ENCODE measurements around the gene KMT2A. TPM values are rescaled to one million over a fixed set of nuclear protein-coding genes. Genes with fewer than 3 reads are reported as not detected.
A peak's percentile ranks its signal among the peaks of the same experiment; 100 is the strongest.
"Not testable (repeated sequence)": the region's sequence is repeated elsewhere in the genome, so short reads cannot be mapped to it uniquely, and the experiment has no call there.

Gene KMT2A
- total RNA-seq, 1 experiment from 2014 or later = 33.2 TPM

GRCh38 chr11:118560806-118561205, 124.5 kb downstream of the KMT2A start:
- no peak overlapping the region for H3K27ac ChIP-seq

GRCh38 chr11:118565051-118565450, 128.8 kb downstream of the KMT2A start:
- Histone ChIP-seq H3K36me3 (no peaks in the 10 kb centered on the region), H3K4me1 (no peaks in the 10 kb centered on the region), H3K9me3 (replicated peaks) (no peaks in the 10 kb centered on the region), H3K4me3 (no peak overlapping the region), H3K27ac (no peak overlapping the region), H3K27me3 (no peaks in the 10 kb centered on the region)
- DNase-seq = no peak

More at GRCh38 chr11:118560806-118561205, 124.5 kb downstream of the KMT2A start:
- Histone ChIP-seq H3K9me3 (replicated peaks) (no peaks in the 10 kb centered on the region), H3K4me1 (no peaks in the 10 kb centered on the region), H3K27me3 (no peaks in the 10 kb centered on the region), H3K36me3 (no peaks in the 10 kb centered on the region), H3K4me3 (no peak overlapping the region)
- no peak for DNase-seq

- no peaks in the 10 kb centered on the region; the same call in 1 of the 2 replicates for H3K36me3 ChIP-seq
- no peak overlapping the region for H3K4me3 ChIP-seq
- H3K4me1 ChIP-seq = peaks cover 7% of the 10 kb centered on the region
- no peaks in the 10 kb centered on the region for H3K9me3 ChIP-seq (replicated peaks)
- H3K27ac ChIP-seq = no peak overlapping the region
- DNase-seq = no peak
- H3K27me3 ChIP-seq = no peaks in the 10 kb centered on the region
Measured at GRCh38 chr11:118569670-118570069, 133.4 kb downstream of the KMT2A start.

GRCh38 chr11:118570787-118571186, 134.5 kb downstream of the KMT2A start:
- Histone ChIP-seq H3K36me3 (no peaks in the 10 kb centered on the region; the same call in 1 of the 2 replicates), H3K4me3 (no peak overlapping the region), H3K4me1 (peaks cover 17% of the 10 kb centered on the region), H3K9me3 (replicated peaks) (no peaks in the 10 kb centered on the region), H3K27me3 (no peaks in the 10 kb centered on the region), H3K27ac (no peak overlapping the region)
- DNase-seq = no peak

- peak overlapping the region; percentile 100 for H3K4me3 ChIP-seq
- not testable (repeated sequence) for H3K27me3 ChIP-seq; H3K9me3 ChIP-seq (replicated peaks); H3K36me3 ChIP-seq
- H3K4me1 ChIP-seq = peaks cover 19% of the 10 kb centered on the region
- peak overlapping the region; percentile 94 for H3K27ac ChIP-seq
- peak; percentile 16 to 25 for DNase-seq
Measured at GRCh38 chr11:118571701-118572060, 135.4 kb downstream of the KMT2A start.

- Histone ChIP-seq H3K4me3 (peak within 1 kb of the TSS; percentile 100), H3K27me3 (no peaks in the 10 kb centered on the region), H3K9me3 (replicated peaks) (no peaks in the 10 kb centered on the region), H3K27ac (peak within 1 kb of the TSS; percentile 94), H3K36me3 (no peaks in the 10 kb centered on the region; the same call in 1 of the 2 replicates), H3K4me1 (peaks cover 19% of the 10 kb centered on the region)
- peak; percentile 75 to 82 for DNase-seq
Measured at GRCh38 chr11:118572061-118572980, 136.0 kb downstream of the KMT2A start, which contains the start of gene ARCN1. ARCN1 (plus strand) TSS chr11:118572409; CDS start chr11:118572548, 139 bp downstream.

GRCh38 chr11:118572981-118573550, 136.8 kb downstream of the KMT2A start:
- Histone ChIP-seq H3K27me3 (no peaks in the 10 kb centered on the region), H3K4me1 (peaks cover 19% of the 10 kb centered on the region), H3K4me3 (peak overlapping the region; percentile 100), H3K36me3 (no peaks in the 10 kb centered on the region; the same call in 1 of the 2 replicates), H3K27ac (peak overlapping the region; percentile 94), H3K9me3 (replicated peaks) (no peaks in the 10 kb centered on the region)
- DNase-seq = peak in 1 of 2 experiments; percentile 29

- Histone ChIP-seq H3K36me3 (no peaks in the 10 kb centered on the region; the same call in 1 of the 2 replicates), H3K27ac (peak overlapping the region; percentile 76), H3K9me3 (replicated peaks) (no peaks in the 10 kb centered on the region), H3K4me3 (no peak overlapping the region), H3K4me1 (peaks cover 19% of the 10 kb centered on the region), H3K27me3 (no peaks in the 10 kb centered on the region)
- DNase-seq = no peak
Measured at GRCh38 chr11:118574636-118575035, 138.3 kb downstream of the KMT2A start.

Other genes starting within 250 kb of the KMT2A start
- gene JAML, start 211.5 kb upstream of the KMT2A start, total RNA-seq (2014; rRNA removed; shearing (Covaris generic)) = not detected in 2 replicates
- 0.10 and 0.12 TPM in 2 replicates for gene MPZL3, start 184.1 kb upstream of the KMT2A start, total RNA-seq (2014; rRNA removed; shearing (Covaris generic))
- gene MPZL2, start 172.2 kb upstream of the KMT2A start, total RNA-seq (2014; rRNA removed; shearing (Covaris generic)) = not detected in 2 replicates
- gene CD3E, start 131.8 kb upstream of the KMT2A start, total RNA-seq (2014; rRNA removed; shearing (Covaris generic)) = not detected in 2 replicates
- not detected in 2 replicates for gene CD3D, start 93.8 kb upstream of the KMT2A start, total RNA-seq (2014; rRNA removed; shearing (Covaris generic))
- not detected in 2 replicates for gene CD3G, start 92.1 kb upstream of the KMT2A start, total RNA-seq (2014; rRNA removed; shearing (Covaris generic))
- 32.8 and 34.7 TPM in 2 replicates for gene UBE4A, start 76.9 kb upstream of the KMT2A start, total RNA-seq (2014; rRNA removed; shearing (Covaris generic))
- 165 and 191 TPM in 2 replicates for gene ATP5MG, start 34.9 kb upstream of the KMT2A start, total RNA-seq (2014; rRNA removed; shearing (Covaris generic))
- gene TTC36, start 91.0 kb downstream of the KMT2A start, total RNA-seq (2014; rRNA removed; shearing (Covaris generic)) = 0.47 TPM in 1 of 2 replicates, not detected in the other
- 8.5 and 8.7 TPM in 2 replicates for gene TMEM25, start 94.7 kb downstream of the KMT2A start, total RNA-seq (2014; rRNA removed; shearing (Covaris generic))
- gene IFT46, start 129.4 kb downstream of the KMT2A start, total RNA-seq (2014; rRNA removed; shearing (Covaris generic)) = 16.0 and 17.2 TPM in 2 replicates
- gene ARCN1, start 135.9 kb downstream of the KMT2A start, total RNA-seq (2014; rRNA removed; shearing (Covaris generic)) = 135 and 143 TPM in 2 replicates
- gene PHLDB1, start 171.1 kb downstream of the KMT2A start, total RNA-seq (2014; rRNA removed; shearing (Covaris generic)) = 19.1 and 21.6 TPM in 2 replicates
- not detected in 2 replicates for gene TREH, start 243.2 kb downstream of the KMT2A start, total RNA-seq (2014; rRNA removed; shearing (Covaris generic))

All from SJCRH30 (cell line).